HG02884 (cell line): ENCODE data around the gene PTPN23.

Experiments
- ATAC-seq: cut with Tn5 transposase; IDR thresholded peaks from one replicate; pipeline ENCODE4 v1.9.1; 2021; ENCODE audit warnings: mild to moderate bottlenecking, moderate library complexity; ENCODE audit not compliant: unreplicated experiment

The PTPN23 gene

GRCh38 chr3:47418167-47419082 lies 37.6 kb downstream of the PTPN23 start:
- no peak for ATAC-seq

- ATAC-seq, result no peak
Observed at GRCh38 chr3:47419083-47420043, 38.5 kb downstream of the PTPN23 start.

DNA sequence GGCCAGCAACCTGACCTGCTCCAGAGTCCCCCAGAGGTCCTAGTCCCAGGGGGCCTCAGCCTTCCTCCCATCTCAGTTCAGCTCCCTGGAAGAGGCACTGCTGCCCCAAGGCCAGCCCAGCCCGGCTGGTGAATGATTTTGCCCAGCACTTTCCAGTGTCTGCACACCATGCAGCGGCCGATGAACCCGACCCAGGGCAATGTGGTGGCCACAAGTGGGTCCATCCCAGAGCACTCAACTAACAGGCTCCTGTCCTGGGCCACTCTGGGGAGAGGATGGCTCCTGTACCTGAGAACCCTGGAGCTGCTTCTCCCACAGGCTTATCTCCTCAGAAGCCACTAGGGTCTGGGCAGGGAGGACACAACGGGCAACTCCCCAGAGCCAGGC lies 39.2 kb downstream of the PTPN23 start:
- no peak for ATAC-seq

DNA sequence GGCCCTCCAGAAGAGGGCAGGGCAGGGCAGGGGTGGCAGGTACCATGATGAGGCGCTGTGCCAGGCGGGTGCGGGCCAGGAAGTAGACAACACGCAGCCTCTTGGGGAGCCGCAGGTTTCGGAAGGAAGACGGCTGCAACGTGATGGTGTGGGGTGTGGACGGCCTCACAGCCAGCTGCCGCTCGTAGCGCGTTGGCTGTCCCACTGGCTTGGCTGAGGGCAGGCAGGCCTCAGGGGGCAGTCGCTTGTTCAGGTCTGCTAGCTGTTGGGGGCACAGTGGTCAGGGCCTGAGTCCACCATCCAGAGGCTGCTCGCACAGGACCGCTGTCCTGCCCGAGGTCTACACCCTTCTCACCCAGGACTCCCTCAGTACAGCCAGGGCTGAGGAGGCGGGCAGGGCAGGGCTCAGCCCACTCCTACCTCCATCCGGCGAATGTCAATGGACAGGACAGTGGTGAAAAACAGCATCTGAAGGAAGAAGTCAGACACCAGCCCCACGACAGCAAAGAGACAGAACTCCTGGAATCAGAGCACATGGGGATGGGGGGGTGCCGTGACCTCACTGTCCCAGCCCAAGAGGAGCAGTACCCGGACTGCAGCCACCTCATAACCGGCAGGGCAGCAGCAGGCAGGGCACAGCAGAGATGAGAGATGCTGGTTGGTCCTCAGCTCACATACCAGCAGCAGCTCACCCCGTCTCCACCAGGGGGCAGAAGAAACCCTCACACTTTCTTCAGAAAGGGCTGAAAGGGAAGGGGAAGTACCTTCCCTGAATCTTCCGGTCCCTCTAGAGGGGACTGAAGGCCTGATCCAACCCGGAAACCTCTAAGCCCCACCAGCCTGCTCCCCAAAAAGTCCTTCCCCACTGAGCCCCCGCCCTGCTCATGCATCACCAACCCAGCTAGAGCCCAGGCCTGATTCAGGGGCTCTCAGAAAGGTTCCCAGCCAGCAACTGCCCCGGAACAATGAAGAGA lies 40.0 kb downstream of the PTPN23 start:
- no peak for ATAC-seq

GRCh38 chr3:47421741-47422649 lies 41.2 kb downstream of the PTPN23 start:
- no peak for ATAC-seq

- no peak for ATAC-seq
Observed at GRCh38 chr3:47422743-47423142, 41.9 kb downstream of the PTPN23 start.

DNA sequence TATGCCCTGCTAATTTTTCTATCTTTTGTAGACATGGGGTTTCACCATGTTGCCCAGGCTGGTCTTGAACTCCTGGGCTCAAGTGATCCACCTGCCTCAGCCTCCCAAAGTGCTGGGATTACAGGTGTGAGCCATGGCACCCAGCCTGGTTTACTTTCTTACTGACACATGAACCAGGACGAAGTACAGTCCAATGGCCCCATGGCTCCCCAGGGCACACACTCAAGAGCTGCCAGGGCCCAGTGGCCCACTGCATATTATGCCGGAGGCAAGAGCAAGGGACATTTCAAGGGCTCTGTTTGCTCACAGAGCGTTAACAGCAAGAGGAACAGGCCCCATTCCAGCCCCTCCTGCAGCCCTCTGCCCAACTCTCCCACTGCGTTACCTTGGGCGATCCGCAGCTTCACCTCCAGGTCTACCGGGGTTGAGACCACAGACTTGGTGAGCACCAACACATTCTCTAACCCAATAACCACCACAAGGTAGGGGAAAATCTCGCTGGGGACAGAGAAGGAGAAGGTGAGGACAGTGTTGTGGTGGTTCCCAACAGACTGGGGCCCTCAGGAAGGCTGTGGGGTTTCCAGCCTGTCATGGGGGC lies 42.8 kb downstream of the PTPN23 start:
- no peak for ATAC-seq

- ATAC-seq, result no peak
Observed at GRCh38 chr3:47424434-47425382, 43.9 kb downstream of the PTPN23 start.

- no peak for ATAC-seq
Observed at GRCh38 chr3:47425383-47425778, 44.6 kb downstream of the PTPN23 start.

DNA sequence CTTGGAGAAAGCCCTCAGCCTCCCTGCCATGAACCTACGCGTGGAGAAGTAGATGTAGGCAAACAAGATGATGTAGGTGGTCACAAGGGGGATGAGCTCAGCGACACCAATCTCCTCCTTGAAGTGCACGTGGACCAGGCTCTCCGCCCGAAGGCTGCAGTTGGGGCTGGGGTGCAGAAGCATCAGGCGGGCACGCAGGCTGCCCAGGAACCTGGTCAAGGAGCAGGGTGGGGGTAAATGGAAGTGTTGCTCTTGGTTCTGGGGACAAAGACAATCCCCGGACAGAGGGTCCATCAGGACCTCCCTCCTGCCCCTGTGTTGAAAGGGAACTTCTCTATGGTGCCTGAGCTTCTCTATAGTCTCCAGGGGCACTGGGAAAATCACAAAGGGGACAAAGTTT lies 45.1 kb downstream of the PTPN23 start:
- ATAC-seq, result no peak

DNA sequence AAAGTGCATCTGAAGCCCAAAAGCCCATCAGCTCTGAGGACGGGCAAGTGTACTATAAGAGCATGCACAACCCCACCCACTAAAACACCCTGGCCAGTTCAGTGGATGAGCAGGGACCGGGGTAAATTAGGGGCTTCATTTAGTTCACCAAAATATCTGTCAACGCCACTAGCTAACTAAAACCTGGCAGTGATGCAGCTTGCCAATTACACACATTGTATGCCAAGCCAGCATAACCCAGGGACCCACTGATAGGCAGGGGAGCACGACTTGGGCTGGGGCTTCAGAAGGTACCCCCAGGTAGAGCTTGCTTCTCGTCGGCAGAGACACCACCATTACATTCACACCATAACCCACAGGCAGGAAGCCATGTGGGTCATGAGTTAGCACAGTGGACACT lies 47.0 kb downstream of the PTPN23 start:
- no peak for ATAC-seq

GRCh38 chr3:47428662-47429061 lies 47.8 kb downstream of the PTPN23 start:
- ATAC-seq, result no peak

DNA sequence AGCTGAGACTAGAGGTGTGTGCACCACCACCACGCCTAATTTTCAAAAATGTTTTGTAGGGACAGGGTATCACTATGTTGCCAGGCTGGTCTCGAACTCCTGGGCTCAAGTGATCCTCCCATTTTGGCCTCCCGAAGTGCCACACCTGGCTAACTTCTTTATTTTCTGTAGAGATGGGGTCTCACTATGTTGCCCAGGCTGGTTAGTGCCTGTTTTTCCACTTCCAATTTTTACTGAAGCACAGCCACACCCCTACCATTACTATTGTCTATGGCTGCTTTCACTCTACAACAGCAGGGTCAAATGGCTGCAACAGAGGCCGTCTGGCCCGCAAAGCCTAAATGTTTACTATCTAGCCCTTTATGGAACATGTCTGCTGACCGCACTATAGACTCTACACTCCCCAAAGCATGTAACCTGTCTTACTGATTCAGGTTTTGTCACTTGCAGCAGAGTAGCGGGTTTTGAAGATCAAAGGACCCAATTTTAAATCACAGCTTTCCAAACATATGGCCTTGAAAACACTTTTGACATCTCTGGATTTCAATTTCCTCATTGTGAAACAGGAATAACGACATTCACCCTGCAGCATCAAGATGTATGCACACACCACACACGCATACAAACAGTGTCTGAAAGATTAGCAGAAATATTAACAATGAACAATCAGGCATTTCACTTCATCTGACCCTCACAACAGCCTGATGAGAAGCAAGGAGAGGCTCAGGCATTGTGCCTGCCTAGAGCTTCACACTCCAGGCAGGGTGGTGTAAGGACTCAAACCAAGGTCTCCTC lies 48.9 kb downstream of the PTPN23 start:
- ATAC-seq, result no peak

GRCh38 chr3:47430606-47431005 lies 49.8 kb downstream of the PTPN23 start:
- ATAC-seq, result no peak

DNA sequence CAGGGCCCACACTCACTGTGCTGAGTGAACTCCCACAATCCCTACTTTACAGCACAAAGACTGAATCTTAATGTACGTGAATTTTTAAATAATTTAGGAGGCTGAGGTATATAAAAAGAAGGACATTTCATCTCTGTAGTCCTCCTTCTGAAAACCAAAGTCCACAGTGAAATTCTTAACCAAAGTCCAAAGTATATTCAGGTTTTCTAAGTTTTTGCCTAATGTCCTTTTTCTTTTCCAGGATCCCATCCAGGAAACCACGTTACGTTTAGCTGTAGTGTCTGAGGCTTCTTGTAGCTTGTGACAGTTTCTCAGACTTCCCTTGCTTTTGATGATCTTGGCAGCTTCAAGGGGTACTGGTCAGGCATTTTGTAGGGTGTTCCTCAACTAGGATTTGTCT lies 50.4 kb downstream of the PTPN23 start:
- no peak for ATAC-seq

DNA sequence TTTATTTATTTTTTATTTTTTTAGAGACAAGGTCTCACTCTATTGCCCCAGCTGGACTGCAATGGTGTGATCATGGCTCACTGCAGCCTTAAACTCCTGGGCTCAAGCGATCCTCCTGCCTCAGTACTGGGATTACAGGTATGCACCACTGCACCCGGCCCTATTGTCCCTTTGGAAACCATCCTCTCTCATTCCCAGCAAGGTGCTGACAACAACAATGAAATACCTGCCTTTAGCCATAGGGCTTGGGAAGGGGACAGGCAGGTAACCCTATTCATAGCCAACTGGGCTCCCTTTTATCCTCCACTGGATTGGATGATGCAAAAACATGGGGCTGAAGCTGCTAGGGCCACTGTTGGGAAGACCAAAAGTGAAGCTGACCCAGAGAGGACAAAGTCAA lies 51.9 kb downstream of the PTPN23 start:
- ATAC-seq, result no peak

DNA sequence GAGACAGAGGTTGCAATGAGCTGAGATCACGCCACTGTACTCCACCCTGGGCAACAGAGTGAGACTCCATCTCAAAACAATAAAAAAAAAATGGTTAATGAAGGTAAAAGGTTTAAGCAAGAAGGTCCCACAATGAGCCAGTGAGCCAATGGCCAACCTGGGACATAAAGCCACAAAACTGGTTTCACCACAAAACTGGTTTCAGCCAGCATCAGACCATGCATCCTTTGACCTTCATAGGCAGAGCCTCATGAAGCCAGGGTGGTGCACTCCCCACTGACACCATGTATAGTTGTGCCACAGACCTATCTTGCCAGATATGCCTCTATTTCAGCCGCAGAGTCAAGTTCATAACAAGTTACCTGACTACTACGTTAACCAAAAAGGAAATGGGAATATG lies 53.0 kb downstream of the PTPN23 start:
- ATAC-seq, result no peak
